HL-60 (cell line): ENCODE measurements around the gene METTL16.
"Not testable (repeated sequence)": the region's sequence is repeated elsewhere in the genome, so short reads cannot be mapped to it uniquely, and the experiment has no call there.

Experiments used
- DNase-seq, 2 experiments: peaks; one replicate each; pipeline ENCODE4 v3.0.0-alpha.2; 2010 to 2020; ENCODE audit warnings: low read depth in 1 of 2, low spot score in 1 of 2
- H3K27ac ChIP-seq: fragments of 250-450 bp; sonication (Bioruptor Pico); replicated peaks from 2 replicates; pipeline ENCODE4 v1.5.1; 2020; ENCODE audit warnings: mild to moderate bottlenecking, moderate library complexity
- H3K27me3 ChIP-seq: fragments of 250-450 bp; sonication (Bioruptor Pico); 2 replicates; pipeline ENCODE4 v1.5.1; 2021; ENCODE audit warnings: mild to moderate bottlenecking, moderate library complexity; ENCODE audit not compliant: insufficient read depth, poor library complexity, severe bottlenecking
- H3K4me3 ChIP-seq: replicated peaks from 2 replicates; pipeline ENCODE4 v1.5.1; 2011; ENCODE audit warnings: mild to moderate bottlenecking, control low read depth, low read length; ENCODE audit not compliant: insufficient read depth
- CTCF ChIP-seq: IDR thresholded peaks from one replicate; pipeline ENCODE4 v1.5.1; 2011; ENCODE audit warnings: low read length, control low read depth, inconsistent platforms; ENCODE audit not compliant: insufficient read depth
- GABPA ChIP-seq: IDR thresholded peaks from 2 replicates; pipeline ENCODE4 v1.6.1; 2012; ENCODE audit warnings: low read depth
- POLR2AphosphoS5 ChIP-seq: IDR thresholded peaks from 2 replicates; pipeline ENCODE4 v1.6.1; 2012; ENCODE audit warnings: low read depth
- REST ChIP-seq: IDR thresholded peaks from 2 replicates; pipeline ENCODE4 v1.6.1; 2012; ENCODE audit warnings: low read depth; ENCODE audit not compliant: insufficient replicate concordance
- SPI1 ChIP-seq: IDR thresholded peaks from 2 replicates; pipeline ENCODE4 v1.6.1; 2012; ENCODE audit warnings: low read depth, mild to moderate bottlenecking, borderline replicate concordance

The METTL16 gene

GRCh38 chr17:2542456-2542855, 30.8 kb upstream of the METTL16 start:
- peak in 1 of 2 experiments; percentile 56 for DNase-seq
- Histone ChIP-seq H3K27ac (no peak overlapping the region), H3K27me3 (no peaks in the 10 kb centered on the region), H3K4me3 (no peak overlapping the region)
- TF ChIP-seq GABPA = no peak
- no peak for TF ChIP-seq POLR2AphosphoS5
- TF ChIP-seq CTCF = no peak
- no peak for TF ChIP-seq REST
- no peak for TF ChIP-seq SPI1

- H3K27ac ChIP-seq = no peak overlapping the region
- no peak overlapping the region for H3K4me3 ChIP-seq
- no peaks in the 10 kb centered on the region for H3K27me3 ChIP-seq
- no peak for DNase-seq
- TF ChIP-seq GABPA (no peak), CTCF (no peak), REST (no peak), SPI1 (no peak), POLR2AphosphoS5 (no peak)
These were observed 30.4 kb upstream of the METTL16 start for GRCh38 chr17:2542056-2542455.

- H3K27me3 ChIP-seq, H3K4me3 ChIP-seq, DNase-seq, H3K27ac ChIP-seq: not testable (repeated sequence)
These were observed 25.9 kb upstream of the METTL16 start for GRCh38 chr17:2537579-2537978.

- no peak for DNase-seq
- Histone ChIP-seq H3K27me3 (no peaks in the 10 kb centered on the region), H3K4me3 (no peak overlapping the region), H3K27ac (no peak overlapping the region)
- TF ChIP-seq REST (no peak), SPI1 (no peak), GABPA (no peak), CTCF (no peak), POLR2AphosphoS5 (no peak)
These were observed 20.5 kb upstream of the METTL16 start for GRCh38 chr17:2532146-2532720.

GRCh38 chr17:2531243-2531954, 19.7 kb upstream of the METTL16 start:
- not testable (repeated sequence) for DNase-seq, H3K27ac ChIP-seq, H3K4me3 ChIP-seq

GRCh38 chr17:2521775-2522410, 10.2 kb upstream of the METTL16 start:
- H3K27me3 ChIP-seq, DNase-seq, H3K27ac ChIP-seq, H3K4me3 ChIP-seq: not testable (repeated sequence)

More at GRCh38 chr17:2531243-2531954, 19.7 kb upstream of the METTL16 start:
- not testable (repeated sequence) for H3K27me3 ChIP-seq
